Ishikawa (cell line): ENCODE data around the gene LRRC71.

Experiments
- RAD21 ChIP-seq: IDR thresholded peaks from 2 replicates; pipeline ENCODE4 v1.6.1; 2012; ENCODE audit warnings: low read depth
- TAF1 ChIP-seq: IDR thresholded peaks from 2 replicates; pipeline ENCODE4 v1.6.1; 2012; ENCODE audit warnings: low read depth, mild to moderate bottlenecking

DNA sequence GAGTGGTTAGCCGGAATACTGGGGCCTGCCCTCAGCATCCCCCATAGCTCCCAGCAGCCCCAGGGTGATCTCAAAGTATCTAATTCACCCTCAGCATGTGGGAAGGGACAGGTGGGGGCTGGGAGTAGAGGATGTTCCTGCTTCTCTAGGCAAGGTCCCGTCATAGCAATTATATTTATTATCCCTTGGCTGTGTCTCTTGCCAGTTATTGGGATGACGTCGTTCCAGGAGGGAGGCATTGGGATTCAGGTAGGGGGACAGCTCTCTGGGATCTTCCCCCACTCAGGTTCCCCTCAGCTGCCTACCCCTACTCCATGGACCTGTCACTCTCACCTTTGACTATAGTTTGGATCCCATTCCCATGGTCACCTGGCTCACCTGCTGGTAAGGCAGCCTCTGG lies 38.8 kb upstream of the LRRC71 start:
- TF ChIP-seq RAD21 (no peak), TAF1 (no peak)
